GM20000 (cell line): ENCODE results near the gene TRAPPC12.

Experiments used
- DNase-seq: peaks from one replicate; pipeline ENCODE4 v3.0.0; 2012; ENCODE audit warnings: low spot score
- TF ChIP-seq, protein P1 (sequence below): IDR thresholded peaks from 2 replicates; pipeline ENCODE4 v1.5.1; 2012; ENCODE audit warnings: mild to moderate bottlenecking, control low read depth; ENCODE audit errors: extremely low read depth, missing control alignments

The TRAPPC12 gene

DNA sequence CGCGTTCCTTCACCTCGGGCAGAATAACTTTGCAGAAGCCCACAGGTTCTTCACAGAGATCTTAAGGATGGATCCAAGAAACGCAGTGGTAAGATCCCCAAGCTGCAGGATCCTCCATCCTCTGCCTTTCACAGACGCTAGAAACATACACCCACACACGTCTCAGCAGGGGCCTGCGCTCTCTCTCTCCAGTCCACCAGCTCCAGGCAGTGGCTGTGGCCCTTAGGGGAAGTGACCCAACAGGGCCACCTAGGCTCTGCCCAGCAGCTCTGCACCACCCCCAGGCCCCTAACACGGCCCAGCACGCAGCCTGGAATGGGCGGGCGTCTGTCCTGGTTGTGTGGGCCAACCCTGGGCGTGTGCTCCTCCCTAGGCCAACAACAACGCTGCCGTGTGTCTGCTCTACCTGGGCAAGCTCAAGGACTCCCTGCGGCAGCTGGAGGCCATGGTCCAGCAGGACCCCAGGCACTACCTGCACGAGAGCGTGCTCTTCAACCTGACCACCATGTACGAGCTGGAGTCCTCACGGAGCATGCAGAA, 99.4 kb downstream of the TRAPPC12 start:
- TF ChIP-seq, protein P1, sequence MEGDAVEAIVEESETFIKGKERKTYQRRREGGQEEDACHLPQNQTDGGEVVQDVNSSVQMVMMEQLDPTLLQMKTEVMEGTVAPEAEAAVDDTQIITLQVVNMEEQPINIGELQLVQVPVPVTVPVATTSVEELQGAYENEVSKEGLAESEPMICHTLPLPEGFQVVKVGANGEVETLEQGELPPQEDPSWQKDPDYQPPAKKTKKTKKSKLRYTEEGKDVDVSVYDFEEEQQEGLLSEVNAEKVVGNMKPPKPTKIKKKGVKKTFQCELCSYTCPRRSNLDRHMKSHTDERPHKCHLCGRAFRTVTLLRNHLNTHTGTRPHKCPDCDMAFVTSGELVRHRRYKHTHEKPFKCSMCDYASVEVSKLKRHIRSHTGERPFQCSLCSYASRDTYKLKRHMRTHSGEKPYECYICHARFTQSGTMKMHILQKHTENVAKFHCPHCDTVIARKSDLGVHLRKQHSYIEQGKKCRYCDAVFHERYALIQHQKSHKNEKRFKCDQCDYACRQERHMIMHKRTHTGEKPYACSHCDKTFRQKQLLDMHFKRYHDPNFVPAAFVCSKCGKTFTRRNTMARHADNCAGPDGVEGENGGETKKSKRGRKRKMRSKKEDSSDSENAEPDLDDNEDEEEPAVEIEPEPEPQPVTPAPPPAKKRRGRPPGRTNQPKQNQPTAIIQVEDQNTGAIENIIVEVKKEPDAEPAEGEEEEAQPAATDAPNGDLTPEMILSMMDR = no peak
- no peak for DNase-seq

DNA sequence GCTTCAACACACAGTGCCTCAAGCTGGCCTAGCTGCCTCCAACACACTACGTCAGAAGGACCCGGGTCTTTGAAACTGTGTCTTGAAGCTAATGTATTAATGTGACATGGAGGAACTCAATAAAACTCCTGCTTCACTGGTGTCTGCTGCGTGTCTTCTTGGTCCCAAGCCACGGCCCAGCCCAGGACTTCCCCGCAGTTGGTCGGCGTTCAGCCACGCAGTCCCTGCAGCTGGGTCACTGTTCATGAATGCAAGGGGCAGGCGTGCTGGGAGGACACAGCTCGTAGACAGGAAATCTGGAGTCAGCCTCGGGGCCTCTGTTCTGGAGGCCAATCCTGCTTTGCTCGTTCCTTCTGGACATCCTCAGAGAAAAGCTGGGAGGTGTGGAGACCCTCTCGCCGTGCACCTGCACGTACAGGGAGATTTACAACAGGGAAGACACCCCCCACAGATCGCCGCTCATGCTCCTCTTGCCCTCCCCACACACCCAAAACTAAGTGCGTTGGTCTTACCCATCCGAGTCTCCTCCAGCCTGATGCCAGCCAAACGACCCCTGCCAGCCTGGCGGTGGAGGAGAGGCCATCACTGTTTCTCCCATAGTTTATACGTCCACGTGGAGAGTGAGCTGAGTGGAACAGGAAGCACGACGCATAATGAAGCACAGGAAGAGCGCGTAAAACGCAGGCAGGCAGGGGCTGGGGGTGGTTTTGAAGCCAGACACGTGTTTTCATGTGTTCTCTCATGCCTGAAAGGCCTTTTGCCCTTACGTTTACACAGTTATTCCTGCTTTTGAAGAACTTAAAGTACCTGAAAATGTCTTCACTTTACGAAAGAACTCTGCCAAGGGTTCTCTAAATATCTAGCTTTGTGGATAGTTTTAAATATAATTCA, 100.2 kb downstream of the TRAPPC12 start:
- TF ChIP-seq, protein P1 = no peak
- DNase-seq = no peak

DNA sequence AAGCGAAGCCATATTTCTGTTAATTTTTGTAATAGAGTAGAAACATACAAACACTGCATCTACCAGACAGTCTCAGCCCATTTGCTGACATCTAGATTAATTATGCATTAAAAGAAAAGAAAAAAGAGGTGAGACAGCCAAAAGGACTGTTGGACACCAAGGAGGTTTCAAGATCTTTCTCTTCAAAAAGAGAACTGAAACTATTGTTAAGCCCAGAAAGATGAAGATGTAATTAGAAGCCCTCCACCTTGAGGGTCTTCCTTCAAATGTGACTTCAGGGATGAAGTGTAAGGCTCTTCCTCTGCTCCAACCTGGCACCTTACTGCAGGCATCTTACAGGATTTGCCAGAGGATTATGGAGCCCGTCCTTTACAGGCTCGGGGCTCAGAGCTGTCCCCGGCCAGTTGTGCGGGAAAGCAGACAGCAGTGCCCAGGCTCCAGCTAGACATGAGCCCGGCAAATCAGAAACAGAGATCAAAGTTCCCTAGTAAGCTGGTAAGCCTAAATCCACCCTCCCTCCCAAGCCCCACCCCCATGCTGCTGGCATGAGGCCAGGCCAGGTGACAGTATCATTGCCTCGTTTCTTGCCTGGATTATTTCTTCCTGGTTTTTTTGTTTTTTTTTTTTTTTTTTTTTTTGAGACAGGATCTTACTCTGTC, 101.0 kb downstream of the TRAPPC12 start:
- TF ChIP-seq, protein P1 = no peak
- no peak for DNase-seq

GRCh38 chr2:3481011-3481400, 101.5 kb downstream of the TRAPPC12 start:
- TF ChIP-seq, protein P1 = no peak
- DNase-seq = no peak

GRCh38 chr2:3481736-3482362, 102.4 kb downstream of the TRAPPC12 start:
- TF ChIP-seq, protein P1 = no peak
- DNase-seq = no peak

- DNase-seq = no peak
These were observed 102.9 kb downstream of the TRAPPC12 start for GRCh38 chr2:3482363-3482821.

More at GRCh38 chr2:3482363-3482821, 102.9 kb downstream of the TRAPPC12 start:
- TF ChIP-seq, protein P1 = no peak
